HG03565 (cell line): ENCODE measurements around the gene SPACDR.

Experiments
- ATAC-seq: cut with Tn5 transposase; IDR thresholded peaks from one replicate; pipeline ENCODE4 v1.9.1; 2021; ENCODE audit warnings: mild to moderate bottlenecking, moderate library complexity; ENCODE audit not compliant: unreplicated experiment

The SPACDR gene

GRCh38 chr7:100419660-100420226 lies 44.3 kb downstream of the SPACDR start:
- no peak for ATAC-seq

GRCh38 chr7:100418930-100419659 lies 45.0 kb downstream of the SPACDR start:
- ATAC-seq, result no peak

DNA sequence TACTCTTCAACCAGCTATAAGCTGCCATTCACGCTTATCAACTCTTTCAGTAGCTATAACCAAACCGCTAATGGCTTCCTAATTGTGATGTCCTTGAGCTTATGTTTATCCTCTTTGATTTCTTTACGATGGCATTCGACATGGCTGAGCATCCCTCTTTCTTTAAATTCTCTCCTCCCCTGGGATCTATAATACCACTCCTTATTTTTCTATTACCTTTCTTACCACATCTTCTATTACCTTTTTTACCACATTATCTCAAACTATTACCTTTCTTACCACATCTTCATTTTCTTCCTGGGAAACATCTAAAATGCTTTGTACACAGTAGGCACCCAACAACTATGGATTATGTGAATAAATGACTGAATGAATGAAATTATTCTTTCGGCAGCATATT lies 48.6 kb downstream of the SPACDR start:
- ATAC-seq, result no peak

GRCh38 chr7:100413889-100414288 lies 50.2 kb downstream of the SPACDR start:
- no peak for ATAC-seq

DNA sequence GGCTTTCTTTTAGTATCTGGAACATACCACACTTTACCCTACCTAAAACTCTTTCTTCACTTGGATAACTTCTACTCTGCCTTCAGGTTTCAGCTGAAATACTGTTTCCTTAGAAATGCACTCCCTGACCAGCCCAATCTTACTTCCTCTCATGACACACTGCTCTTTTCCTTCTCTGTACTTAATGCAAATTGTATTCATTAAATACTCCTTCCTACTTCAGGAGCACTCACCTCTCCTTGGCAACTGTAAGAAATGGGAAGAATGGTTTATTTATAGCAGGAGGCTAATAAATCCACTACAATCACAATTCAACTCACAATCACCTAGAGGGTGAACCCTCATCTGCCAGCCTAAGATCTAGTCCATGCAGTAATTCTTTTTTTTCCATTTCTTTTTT lies 50.7 kb downstream of the SPACDR start:
- ATAC-seq, result no peak

GRCh38 chr7:100411101-100411500 lies 53.0 kb downstream of the SPACDR start:
- no peak for ATAC-seq

GRCh38 chr7:100407285-100408180 lies 56.5 kb downstream of the SPACDR start:
- no peak for ATAC-seq

GRCh38 chr7:100406767-100407166 lies 57.3 kb downstream of the SPACDR start:
- ATAC-seq, result no peak
